Tongue (tissue), 2 donors: ENCODE results near the gene FANCG. TPM values are rescaled to one million over a fixed set of nuclear protein-coding genes. Genes with fewer than 3 reads are reported as not detected.

Experiments
- DNase-seq: peaks from one replicate; pipeline ENCODE4 v3.0.0-alpha.2; 2015
- total RNA-seq: library from RNA; depleted of rRNA; stranded (reverse); fragments of >200 nt; gene quantifications from one replicate; pipeline ENCODE4 v1.2.3, GENCODE V29; 2014

The FANCG gene
- total RNA-seq, 1 donor from 2014 or later = 18.3 TPM

DNA sequence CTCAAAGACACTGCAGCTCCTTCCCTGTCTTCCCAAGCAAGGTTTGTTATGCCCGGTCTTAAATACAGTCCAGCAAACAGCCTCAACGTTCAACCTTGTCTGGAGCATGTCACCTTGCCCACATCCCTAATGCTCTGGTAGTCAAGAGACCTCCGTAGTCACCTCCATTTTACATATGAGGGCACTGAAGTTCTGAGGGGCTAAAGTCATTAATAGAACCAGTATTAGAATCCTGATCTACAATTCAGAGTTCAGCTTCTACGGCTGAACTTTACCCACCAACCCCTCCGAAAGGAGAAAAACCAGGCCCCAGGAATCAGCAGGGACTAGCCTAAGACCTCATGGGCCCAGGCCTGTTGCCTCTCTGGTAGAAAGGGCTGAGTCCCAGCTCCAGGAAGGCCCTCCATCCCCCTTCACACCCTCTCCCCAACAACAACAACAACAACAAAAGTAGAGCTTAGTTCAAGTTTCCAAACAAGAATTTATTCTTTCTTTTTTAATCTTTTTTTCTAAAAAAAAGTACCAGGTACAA is 24.0 kb upstream of the FANCG start:
- no peak for DNase-seq

GRCh38 chr9:35102769-35103659 is 23.3 kb upstream of the FANCG start, which contains the start of gene STOML2:
Gene STOML2, minus strand, starts transcription at chr9:35103131. Its CDS starts 37 bp downstream, at chr9:35103094.
- DNase-seq = peak; percentile 98

DNA sequence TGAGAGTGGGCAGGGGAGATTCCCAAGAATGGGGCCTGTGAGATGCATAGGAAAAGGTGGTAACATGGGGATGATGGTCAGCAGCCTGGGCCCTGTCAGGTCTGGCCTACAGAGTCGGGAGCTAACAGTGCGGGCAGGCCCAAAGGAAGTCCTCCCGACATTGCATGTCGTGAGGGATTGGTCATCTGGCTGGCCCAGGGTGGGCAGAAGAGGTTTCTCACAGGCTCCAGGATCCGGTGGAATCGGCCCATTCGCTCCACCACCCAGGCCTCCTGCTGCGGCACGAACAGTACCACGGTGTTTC is 22.7 kb upstream of the FANCG start:
- DNase-seq = no peak

DNA sequence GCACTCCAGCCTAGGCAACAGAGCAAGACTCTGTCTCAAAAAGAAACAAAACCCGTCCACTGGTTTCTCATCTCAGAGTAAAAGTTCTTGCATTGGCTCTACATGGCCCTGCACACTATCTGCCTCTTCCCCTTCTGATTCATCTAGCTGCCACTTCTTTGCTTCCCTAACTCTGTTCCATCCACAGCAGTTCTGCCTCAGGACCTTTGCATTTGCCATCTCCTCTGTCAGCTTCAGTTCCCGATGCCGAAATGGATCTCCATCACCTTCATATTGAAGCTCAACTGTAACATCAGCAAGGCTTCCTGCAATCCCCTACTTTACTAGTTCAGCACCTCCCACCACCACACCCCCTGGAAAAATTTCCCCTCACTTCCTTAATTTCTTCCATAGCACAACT is 17.8 kb upstream of the FANCG start:
- DNase-seq = no peak

- peak; percentile 93 for DNase-seq
Measured at GRCh38 chr9:35096035-35096849, 16.5 kb upstream of the FANCG start, which contains the start of gene PIGO. Gene PIGO, minus strand, starts transcription at chr9:35096591. Its CDS starts 1,026 bp downstream, at chr9:35095565.

- DNase-seq = no peak
Measured at GRCh38 chr9:35091536-35091935, 11.8 kb upstream of the FANCG start.

- DNase-seq = no peak
Measured at GRCh38 chr9:35089434-35089833, 9.7 kb upstream of the FANCG start.

- no peak for DNase-seq
Measured at GRCh38 chr9:35085078-35085477, 5.3 kb upstream of the FANCG start.

GRCh38 chr9:35079041-35079425 is 709 bp downstream of the FANCG start:
- peak; percentile 15 for DNase-seq

- DNase-seq = no peak
Measured at GRCh38 chr9:35078066-35078465, 1.7 kb downstream of the FANCG start.

DNA sequence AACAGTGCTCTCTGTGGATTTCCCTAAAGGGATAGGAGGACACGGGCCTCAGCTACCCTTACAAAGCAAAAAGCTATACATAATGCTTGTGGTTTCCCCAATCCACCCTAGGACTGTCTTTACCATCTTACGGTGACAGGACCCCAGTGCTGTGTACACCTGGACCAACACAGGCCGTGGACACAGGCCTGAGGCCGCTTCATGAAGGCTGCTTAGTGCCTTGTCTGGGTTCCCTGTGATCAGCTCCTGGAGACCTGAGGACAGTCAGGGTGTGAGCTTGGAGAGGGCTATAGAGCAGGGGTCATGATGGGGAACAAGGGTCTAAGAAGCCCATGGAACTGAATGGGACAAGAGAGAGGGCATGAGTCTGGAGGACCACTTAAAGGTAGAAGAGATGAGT is 2.9 kb downstream of the FANCG start:
- DNase-seq = no peak

DNA sequence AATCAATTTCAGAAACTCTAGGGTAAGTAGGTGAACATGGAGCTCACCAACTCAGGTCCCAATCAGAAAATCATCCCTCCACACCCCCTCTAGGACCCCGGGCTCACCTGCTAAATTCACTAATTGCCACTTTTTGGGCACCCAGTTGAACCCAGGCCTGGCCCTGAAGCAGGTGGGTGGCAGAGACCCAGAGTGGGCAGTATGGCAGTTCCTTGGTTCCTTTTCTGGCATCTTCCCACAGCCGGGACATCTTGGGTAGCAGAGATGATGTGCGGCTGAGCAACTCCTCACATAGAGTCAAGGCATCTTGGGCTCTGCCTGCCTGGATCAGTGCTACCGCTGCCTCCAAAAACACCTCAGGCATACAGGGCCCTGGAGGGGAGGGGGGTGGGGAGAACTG is 4.4 kb downstream of the FANCG start:
- DNase-seq = no peak

DNA sequence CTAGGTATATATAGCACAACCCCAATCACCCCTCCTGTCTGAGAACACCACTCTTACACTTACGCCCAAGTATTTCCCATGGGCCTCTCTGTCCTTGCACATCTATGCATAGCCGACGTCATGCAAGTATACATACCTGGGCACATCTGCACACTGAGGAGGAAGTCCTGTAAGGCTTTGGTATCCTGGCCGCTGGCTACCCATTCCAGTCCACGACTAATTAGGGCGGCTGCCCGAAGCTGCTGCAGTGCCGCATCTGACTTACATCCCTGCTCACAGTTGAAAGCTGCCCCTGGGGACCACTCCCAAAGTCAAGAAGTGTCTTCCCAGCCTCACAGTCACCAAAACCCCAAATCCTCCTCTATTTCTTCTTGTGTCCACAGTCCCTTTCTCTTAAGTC is 5.0 kb downstream of the FANCG start:
- DNase-seq = no peak

DNA sequence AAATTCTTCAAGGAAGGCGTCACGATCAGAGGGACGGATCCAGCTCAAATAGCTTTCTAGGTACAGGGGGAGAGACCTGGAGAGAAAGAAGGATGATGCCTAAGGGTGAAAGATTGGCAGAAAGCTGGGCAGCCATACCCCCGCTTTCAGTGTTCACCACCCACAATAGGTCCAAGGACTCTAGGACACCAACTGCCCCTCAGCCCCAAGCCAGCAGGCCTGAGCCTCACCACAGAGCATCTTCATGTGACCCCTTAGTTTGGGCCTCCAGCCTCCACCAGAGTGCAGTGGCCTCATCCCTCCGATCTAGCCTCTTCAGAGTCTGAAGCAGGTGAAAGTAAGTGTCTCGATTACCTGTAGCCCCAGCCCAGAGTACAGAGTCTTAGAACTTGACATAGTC is 5.6 kb downstream of the FANCG start:
- no peak for DNase-seq

DNA sequence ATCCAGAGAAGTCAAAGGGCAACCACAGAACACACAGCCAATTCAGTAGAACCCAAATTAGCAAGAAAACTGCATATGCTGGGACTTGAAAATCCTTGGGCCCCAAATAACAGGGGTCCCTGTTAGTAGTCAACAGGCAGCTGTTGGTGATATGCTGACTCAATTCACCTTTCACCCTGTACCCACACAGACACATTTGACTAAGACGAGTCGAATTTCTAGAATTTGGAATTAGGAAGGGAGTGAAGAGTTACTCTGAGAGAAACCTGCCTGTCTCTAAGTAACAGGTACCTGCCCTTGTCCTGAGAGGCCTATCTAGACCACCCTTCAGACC is 6.5 kb downstream of the FANCG start:
- no peak for DNase-seq

- DNase-seq = peak; percentile 100
Measured at GRCh38 chr9:35072461-35073278, 7.1 kb downstream of the FANCG start, which contains the start of gene VCP. Gene VCP, minus strand, starts transcription at chr9:35072625. Its CDS starts 272 bp downstream, at chr9:35072353.

- peak; percentile 90 for DNase-seq
Measured at GRCh38 chr9:35071814-35072460, 7.8 kb downstream of the FANCG start.

DNA sequence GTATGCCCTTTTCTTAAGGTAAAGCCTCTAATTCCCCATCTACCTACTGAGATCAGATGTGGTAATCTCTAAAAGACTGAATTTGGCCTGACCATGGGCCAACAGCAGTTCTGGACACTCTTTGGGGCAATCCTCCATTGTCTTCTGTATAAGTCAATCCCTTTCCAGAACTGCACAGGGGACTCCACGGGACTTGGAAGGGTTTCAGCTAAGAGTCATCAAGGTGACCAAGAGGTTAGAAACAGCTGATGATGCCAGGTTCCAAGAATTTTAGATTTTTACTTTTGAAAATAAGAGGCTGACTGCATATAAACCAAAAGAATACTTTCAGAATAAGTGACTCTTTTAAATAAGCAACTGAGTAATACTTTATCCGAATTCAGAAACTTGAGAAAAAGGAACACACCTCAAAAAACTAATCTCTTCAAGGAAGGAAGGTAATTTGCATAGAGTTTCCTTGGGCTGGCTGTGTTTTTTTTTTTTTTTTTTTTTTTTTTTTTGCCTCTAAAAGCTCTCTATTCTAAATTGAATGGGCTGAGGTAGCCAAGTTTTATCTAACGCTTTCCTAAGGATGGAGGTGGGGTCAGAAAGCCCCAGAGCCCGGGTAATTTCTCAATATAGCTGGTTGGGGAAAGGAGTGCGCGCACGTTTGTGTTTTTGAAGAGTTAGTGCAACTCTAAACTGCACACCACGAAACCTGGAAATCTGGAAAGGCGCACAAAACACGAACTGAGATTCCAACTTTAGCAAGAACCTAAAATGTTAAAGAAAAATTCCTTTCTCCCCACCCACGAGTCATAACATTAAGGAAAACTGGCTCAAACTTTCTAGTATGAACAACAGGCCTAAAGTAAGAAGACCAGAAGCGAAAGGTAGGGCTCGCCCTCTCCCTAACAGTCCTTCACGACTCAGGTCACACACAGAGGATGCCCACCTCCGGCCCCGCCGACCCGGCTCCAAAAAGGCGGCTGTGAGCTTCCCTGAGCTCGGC is 8.6 kb downstream of the FANCG start:
- DNase-seq = peak; percentile 15

DNA sequence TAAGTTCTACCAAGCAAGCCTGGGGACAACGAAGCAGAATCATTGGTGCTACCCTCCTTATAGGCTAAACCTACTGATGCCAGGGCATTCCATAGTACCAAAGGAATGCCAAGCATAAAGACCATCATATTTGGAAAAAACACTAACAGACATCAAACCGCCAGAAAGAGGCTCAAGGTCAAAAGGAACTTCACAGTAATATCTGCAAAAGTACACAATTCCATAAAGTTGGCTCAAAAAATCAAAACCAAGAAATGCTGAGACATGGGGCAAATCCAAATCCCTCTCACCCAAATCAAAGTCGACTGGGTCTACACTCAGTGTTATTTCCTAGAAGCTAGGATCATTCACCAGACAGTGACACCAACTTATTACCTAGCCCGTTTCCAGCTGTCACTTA is 10.7 kb downstream of the FANCG start:
- no peak for DNase-seq

- no peak for DNase-seq
Measured at GRCh38 chr9:35067056-35067455, 12.7 kb downstream of the FANCG start.
